HG03175 (cell line): ENCODE measurements around the gene ARL11.
"Not testable (repeated sequence)": the region's sequence is repeated elsewhere in the genome, so short reads cannot be mapped to it uniquely, and the experiment has no call there.

Source experiments
- ATAC-seq: cut with Tn5 transposase; IDR thresholded peaks from one replicate; pipeline ENCODE4 v1.9.1; 2021; ENCODE audit warnings: mild to moderate bottlenecking, moderate library complexity; ENCODE audit not compliant: unreplicated experiment

Gene ARL11

GRCh38 chr13:49627831-49628652, at the start of gene ARL11:
Gene ARL11, plus strand, starts transcription at chr13:49628507. Its CDS starts 1,941 bp downstream, at chr13:49630448.
- ATAC-seq = peak; percentile 94

- no peak for ATAC-seq
Measured at GRCh38 chr13:49579501-49579900, 48.8 kb upstream of the ARL11 start.

- no peak for ATAC-seq
Measured at GRCh38 chr13:49580980-49581680, 47.2 kb upstream of the ARL11 start.

GRCh38 chr13:49584771-49585182, 43.5 kb upstream of the ARL11 start:
- ATAC-seq = peak; percentile 12

GRCh38 chr13:49585220-49586157, 42.8 kb upstream of the ARL11 start, which contains the start of gene RCBTB1:
Gene RCBTB1, minus strand, starts transcription at chr13:49585558. Its CDS starts 18,279 bp downstream, at chr13:49567279.
- peak; percentile 94 for ATAC-seq

GRCh38 chr13:49586717-49587116, 41.6 kb upstream of the ARL11 start:
- no peak for ATAC-seq

GRCh38 chr13:49587311-49587847, 40.9 kb upstream of the ARL11 start:
- ATAC-seq = no peak

GRCh38 chr13:49590714-49591113, 37.6 kb upstream of the ARL11 start:
- not testable (repeated sequence) for ATAC-seq

- ATAC-seq = not testable (repeated sequence)
Measured at GRCh38 chr13:49593876-49594275, 34.4 kb upstream of the ARL11 start.

GRCh38 chr13:49594576-49594975, 33.7 kb upstream of the ARL11 start:
- ATAC-seq = no peak

- ATAC-seq = no peak
Measured at GRCh38 chr13:49596221-49596620, 32.1 kb upstream of the ARL11 start.

- ATAC-seq = no peak
Measured at GRCh38 chr13:49597043-49597641, 31.2 kb upstream of the ARL11 start.

GRCh38 chr13:49602005-49602404, 26.3 kb upstream of the ARL11 start:
- no peak for ATAC-seq

- ATAC-seq = not testable (repeated sequence)
Measured at GRCh38 chr13:49602615-49603014, 25.7 kb upstream of the ARL11 start.

GRCh38 chr13:49604570-49604969, 23.7 kb upstream of the ARL11 start:
- no peak for ATAC-seq

GRCh38 chr13:49606747-49607648, 21.3 kb upstream of the ARL11 start:
- ATAC-seq = peak; percentile 91

- ATAC-seq = no peak
Measured at GRCh38 chr13:49607761-49608160, 20.5 kb upstream of the ARL11 start.

GRCh38 chr13:49608651-49609331, 19.5 kb upstream of the ARL11 start:
- no peak for ATAC-seq

- no peak for ATAC-seq
Measured at GRCh38 chr13:49610176-49610575, 18.1 kb upstream of the ARL11 start.
